Neural crest cell (in vitro differentiated cells): ENCODE measurements around the gene ASPDH. TPM values are rescaled to one million over a fixed set of nuclear protein-coding genes. Genes with fewer than 3 reads are reported as not detected.

Source experiments
- DNase-seq: peaks from one replicate; pipeline ENCODE4 v3.0.0; 2021; ENCODE audit warnings: low read depth, mixed read lengths, low spot score
- H3K27ac Mint-ChIP-seq: one replicate; pipeline ENCODE4 v1.8.0; 2021; ENCODE audit warnings: mild to moderate bottlenecking, mixed read lengths; ENCODE audit not compliant: unreplicated experiment
- H3K27me3 Mint-ChIP-seq: 2 replicates; pipeline ENCODE4 v1.8.0; 2021; ENCODE audit warnings: low read depth, mild to moderate bottlenecking, mixed read lengths
- H3K36me3 Mint-ChIP-seq: 2 replicates; pipeline ENCODE4 v1.8.0; 2021; ENCODE audit warnings: low read depth, mild to moderate bottlenecking, mixed read lengths
- H3K4me1 Mint-ChIP-seq: 2 replicates; pipeline ENCODE4 v1.8.0; 2021; ENCODE audit warnings: mixed read lengths
- H3K4me3 Mint-ChIP-seq: one replicate; pipeline ENCODE4 v1.8.0; 2021; ENCODE audit warnings: mild to moderate bottlenecking, mixed read lengths
- H3K9me3 Mint-ChIP-seq: 2 replicates; pipeline ENCODE4 v1.8.0; 2021; ENCODE audit warnings: mixed read lengths
- CTCF ChIP-seq: fragments of 200-600 bp; sonication (generic); conservative IDR thresholded peaks from 2 replicates; pipeline ENCODE4 v1.5.0; 2021; ENCODE audit warnings: antibody characterized with exemption, mild to moderate bottlenecking
- long read RNA-seq: library from polyadenylated mRNA; unstranded; transcript quantifications from one replicate; pipeline ENCODE4 v2.0.0, GENCODE V29; 2020
- total RNA-seq: library from RNA; stranded (reverse); gene quantifications from 2 replicates; pipeline ENCODE4 v1.2.1, GENCODE V29; 2021

ASPDH gene
- total RNA-seq: 1.2 TPM in 1 of 2 replicates, not detected in the other
- long read RNA-seq: 0 reads

GRCh38 chr19:50513746-50514345 lies at the start of gene ASPDH:
Gene ASPDH, minus strand, starts transcription at chr19:50513913. Its CDS starts 90 bp downstream, at chr19:50513823.
- DNase-seq: no peak
- H3K27me3 Mint-ChIP-seq: peaks cover 8% of the 10 kb centered on the region
- peak within 1 kb of the TSS; percentile 64 for H3K4me3 Mint-ChIP-seq
- peak within 1 kb of the TSS; percentile 90 for H3K27ac Mint-ChIP-seq
- H3K36me3 Mint-ChIP-seq: peaks cover 4% of the 10 kb centered on the region
- TF ChIP-seq CTCF: no peak
- no peaks in the 10 kb centered on the region for H3K9me3 Mint-ChIP-seq
- H3K4me1 Mint-ChIP-seq: peaks cover 38% of the 10 kb centered on the region

GRCh38 chr19:50562996-50563395 lies 49.3 kb upstream of the ASPDH start:
- H3K36me3 Mint-ChIP-seq: no peaks in the 10 kb centered on the region
- peaks cover 14% of the 10 kb centered on the region for H3K27me3 Mint-ChIP-seq
- H3K4me1 Mint-ChIP-seq: peaks cover 42% of the 10 kb centered on the region
- peak overlapping the region; percentile 9 for H3K4me3 Mint-ChIP-seq
- no peaks in the 10 kb centered on the region for H3K9me3 Mint-ChIP-seq
- DNase-seq: no peak
- no peak for TF ChIP-seq CTCF
- H3K27ac Mint-ChIP-seq: no peak overlapping the region

- no peak for DNase-seq
- Mint-ChIP-seq H3K36me3 (no peaks in the 10 kb centered on the region), H3K27me3 (peaks cover 14% of the 10 kb centered on the region), H3K9me3 (no peaks in the 10 kb centered on the region), H3K27ac (no peak overlapping the region), H3K4me3 (peak overlapping the region; percentile 9), H3K4me1 (peaks cover 45% of the 10 kb centered on the region)
- TF ChIP-seq CTCF: no peak
Measured at GRCh38 chr19:50562329-50562728, 48.6 kb upstream of the ASPDH start.

GRCh38 chr19:50559636-50560035 lies 45.9 kb upstream of the ASPDH start:
- DNase-seq: no peak
- peaks cover 36% of the 10 kb centered on the region for H3K4me1 Mint-ChIP-seq
- H3K4me3 Mint-ChIP-seq: no peak overlapping the region
- H3K36me3 Mint-ChIP-seq: no peaks in the 10 kb centered on the region
- peaks cover 3% of the 10 kb centered on the region for H3K27me3 Mint-ChIP-seq
- TF ChIP-seq CTCF: no peak
- H3K9me3 Mint-ChIP-seq: no peaks in the 10 kb centered on the region
- H3K27ac Mint-ChIP-seq: no peak overlapping the region

- no peaks in the 10 kb centered on the region for H3K9me3 Mint-ChIP-seq
- peaks cover 28% of the 10 kb centered on the region for H3K4me1 Mint-ChIP-seq
- H3K27me3 Mint-ChIP-seq: no peaks in the 10 kb centered on the region
- DNase-seq: no peak
- TF ChIP-seq CTCF: no peak
- H3K27ac Mint-ChIP-seq: no peak overlapping the region
- H3K4me3 Mint-ChIP-seq: no peak overlapping the region
- no peaks in the 10 kb centered on the region for H3K36me3 Mint-ChIP-seq
Measured at GRCh38 chr19:50558449-50558848, 44.7 kb upstream of the ASPDH start.
